Amniotic stem cell (primary cell): Measurements from ENCODE around the gene PREB.
A peak's percentile ranks its signal among the peaks of the same experiment; 100 is the strongest.

Source experiments
- DNase-seq: peaks from one replicate; lab custom pipeline; 2025; lab: John Stamatoyannopoulos, UW

The PREB gene

DNA sequence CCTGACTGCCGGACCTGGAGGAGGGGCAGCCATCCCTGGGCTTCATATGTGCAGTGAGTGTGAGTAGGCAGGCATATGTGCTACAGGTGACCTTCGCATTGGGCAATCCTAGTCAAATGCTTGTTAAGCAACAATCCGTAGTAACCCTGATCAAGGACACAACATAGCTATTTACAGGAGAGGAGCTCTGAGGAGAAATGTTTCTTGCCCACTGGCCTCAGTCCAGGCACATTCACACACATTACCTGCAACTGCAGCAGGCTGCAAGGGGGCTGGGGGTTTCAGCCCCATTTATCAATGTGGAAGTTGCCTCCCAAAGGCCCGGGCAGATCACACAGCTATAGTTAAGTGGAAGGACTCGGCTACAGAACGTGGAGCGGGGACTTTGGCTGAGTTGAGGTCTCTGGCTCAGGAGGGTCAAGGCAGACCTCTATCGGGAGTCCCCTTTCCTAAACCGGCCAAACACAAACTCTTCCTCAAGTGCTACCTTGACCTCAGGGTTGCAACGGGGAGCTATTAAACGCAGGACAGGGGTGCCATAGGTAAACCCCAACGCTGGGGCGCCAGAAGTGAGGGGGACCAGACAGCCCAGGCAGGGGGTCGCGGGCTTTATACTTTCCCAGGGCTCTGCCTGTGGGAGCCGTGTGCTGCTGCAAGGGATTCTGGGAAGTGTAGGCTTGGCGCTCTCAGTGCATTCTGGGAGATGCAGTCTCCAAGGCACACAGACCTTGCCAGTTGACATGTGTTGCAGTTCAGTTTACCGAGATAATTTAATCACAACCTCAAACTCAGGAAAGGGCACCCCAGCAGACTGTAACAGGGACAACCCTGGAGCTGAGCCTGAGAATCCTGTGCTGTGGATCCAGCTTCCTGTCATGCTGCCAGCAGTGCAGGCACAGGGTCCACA, 38.4 kb downstream of the PREB start:
- DNase-seq, result no peak

GRCh38 chr2:27095427-27095744, 39.0 kb downstream of the PREB start:
- DNase-seq, result no peak

GRCh38 chr2:27094353-27094984, 40.0 kb downstream of the PREB start:
- DNase-seq, result no peak

- DNase-seq, result no peak
Observed at GRCh38 chr2:27093430-27094352, 40.7 kb downstream of the PREB start.

DNA sequence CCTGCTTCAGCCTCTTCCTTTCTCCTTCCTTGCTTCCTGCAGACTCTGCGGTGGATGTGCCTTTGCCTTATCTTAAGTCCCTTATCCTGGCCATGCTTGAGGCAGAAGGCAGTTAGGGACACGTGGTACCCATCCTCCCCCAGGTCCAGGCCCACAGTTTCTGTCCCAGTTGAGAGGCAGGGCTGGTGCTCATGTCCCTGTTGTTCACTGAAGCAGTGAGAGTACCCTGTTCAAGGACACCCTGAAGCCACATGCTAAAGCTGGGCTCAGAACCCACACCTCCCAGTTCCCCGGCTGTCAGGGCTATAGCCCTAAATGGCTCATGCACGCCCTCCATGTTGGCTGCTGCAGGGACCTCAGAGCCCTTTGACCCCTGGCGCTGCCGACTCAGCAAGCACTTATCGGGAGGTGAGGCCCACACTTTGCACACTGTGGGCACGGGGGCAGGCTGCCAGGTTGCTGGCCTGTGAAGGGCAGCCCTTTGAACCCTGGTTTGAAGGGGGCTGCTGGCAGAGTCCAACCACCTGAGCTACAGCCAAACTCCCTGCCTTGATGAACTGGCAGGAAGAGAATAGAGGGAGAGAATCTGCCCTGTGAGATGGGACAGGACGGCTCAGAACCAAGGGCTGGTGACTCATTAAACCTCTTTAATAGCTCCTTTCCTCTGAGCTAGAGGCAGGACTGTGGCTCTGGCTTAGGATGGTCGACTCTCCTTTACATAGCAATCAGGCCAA, 41.6 kb downstream of the PREB start:
- no peak for DNase-seq

DNA sequence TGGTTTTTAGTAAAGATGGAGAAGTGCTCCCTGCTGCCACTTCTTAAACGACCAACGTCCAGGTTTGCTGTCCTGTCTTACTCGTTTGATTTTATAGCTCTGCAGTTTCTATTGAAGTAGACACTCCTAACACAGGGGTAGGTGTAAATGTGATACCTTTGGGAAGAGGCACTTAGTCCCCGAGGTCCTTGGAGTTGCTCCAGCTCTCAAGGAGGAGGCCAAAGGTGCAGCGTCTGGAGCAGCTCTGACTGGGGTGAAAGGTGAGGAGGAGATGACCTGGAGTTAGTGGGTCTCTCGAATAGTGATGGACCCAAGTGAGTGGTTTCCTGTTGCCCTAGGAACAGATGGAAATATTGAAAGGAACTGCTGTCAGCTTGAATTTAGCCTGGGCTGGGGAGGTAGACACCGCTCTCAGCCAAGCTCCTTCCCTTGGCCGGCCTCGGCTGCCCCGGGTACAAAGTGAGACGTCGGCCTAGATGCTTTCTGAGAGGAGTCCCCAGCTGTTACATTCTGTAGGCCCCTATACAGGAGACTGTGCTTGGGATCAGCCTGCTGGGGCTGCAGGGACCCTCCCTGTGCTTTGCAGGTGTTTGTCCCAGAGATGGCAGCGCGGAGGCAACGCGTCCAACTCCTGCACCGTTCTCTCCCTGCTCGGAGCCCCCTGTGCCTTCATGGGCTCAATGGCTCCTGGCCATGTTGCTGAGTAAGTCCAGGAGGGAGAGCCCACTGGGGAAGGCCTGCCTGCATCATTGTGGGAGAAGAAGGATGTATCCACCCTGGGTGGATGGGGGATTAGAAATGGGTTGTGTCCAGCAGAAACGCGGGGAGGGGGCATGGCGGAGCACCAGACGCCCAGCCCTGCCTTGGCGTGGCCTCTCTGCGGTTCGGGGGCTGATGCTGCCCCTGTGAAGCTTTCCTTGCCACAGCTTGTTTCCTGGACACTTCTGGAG, 42.4 kb downstream of the PREB start:
- no peak for DNase-seq

DNA sequence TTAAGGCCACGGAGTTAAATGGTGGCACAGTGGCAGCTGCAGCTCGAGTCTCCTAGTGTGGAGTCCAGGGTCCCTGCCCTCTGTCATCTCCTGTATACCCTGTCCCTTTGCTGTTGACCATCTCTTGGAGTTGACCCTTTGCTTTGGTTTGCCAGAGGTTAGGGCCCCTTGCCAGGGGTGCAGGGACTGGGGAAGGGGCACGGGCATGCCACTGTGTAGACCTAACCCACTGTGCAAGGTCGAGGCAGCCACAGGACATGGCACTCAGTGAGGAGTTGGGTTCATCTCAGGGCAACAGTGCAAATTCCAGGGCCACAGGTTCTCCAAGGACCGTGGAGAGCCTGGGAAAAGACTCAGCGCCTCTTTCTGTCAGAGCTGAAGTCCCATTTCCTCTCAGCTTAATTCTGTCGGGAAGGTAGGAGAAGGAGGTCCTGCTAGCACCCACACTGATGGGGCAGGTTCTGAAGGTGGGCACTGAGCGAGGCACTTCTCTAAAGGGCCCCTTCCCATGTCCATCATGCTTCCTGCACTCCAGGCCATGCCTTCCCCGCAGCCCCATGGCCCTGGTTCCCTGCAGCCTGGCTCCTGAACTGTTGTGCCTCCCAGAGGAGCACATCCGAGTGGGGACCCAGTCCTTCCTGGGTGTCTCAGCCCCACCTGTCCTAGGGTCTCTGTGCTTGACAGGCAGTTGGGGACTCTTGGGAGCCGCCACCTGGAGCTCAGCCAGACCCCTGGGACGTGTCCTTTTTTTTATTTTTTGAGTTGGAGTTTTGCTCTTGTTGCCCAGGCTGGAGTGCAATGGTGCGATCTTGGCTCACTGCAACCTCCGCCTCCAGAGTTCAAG, 45.1 kb downstream of the PREB start:
- no peak for DNase-seq

DNA sequence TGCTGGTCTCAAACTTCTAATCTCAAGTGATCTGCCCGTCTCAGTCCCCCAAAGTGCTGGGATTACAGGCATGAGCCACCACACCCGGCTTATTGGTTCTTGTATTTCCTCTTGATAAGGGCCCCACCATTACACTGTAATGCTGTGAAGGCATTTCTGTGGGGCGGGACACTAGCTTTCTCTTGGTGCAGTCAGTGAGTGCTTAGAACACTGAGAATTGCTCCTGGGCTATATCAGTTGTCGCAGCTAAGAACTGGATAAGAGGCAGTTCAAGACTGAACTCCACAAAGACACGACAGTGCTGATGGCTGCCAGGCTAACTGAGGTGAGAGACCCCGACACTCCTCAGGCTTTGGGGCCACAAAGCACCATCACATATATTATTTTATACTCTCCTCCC, 45.8 kb downstream of the PREB start:
- no peak for DNase-seq

DNA sequence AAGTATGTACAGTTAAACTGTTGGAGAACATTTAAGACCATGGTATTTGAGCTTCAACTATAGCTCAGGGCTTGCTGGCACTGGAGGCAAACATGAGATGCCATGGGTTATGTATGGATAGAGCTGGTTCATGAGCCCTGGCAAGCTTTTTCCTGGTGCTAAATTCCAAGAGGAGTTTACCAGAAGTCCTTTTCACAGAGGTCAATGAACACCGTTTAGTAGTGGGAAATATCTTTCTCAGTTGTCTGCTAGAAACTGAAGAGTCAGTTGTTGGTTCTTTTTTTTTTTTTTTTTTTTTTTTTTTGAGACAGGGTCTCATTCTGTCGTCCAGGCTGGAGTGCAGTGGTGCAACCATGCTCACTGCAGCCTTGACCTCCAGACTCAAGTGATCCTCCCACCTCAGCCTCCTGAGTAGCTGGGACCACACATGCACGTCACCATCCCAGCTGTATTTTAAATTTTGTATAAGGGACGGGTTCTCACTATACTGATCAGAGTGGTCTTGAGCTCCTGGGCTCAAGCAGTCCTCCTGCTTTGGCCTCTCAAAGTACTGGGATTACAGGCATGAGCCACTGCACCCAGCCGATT, 46.5 kb downstream of the PREB start:
- DNase-seq, result no peak

- no peak for DNase-seq
Observed at GRCh38 chr2:27086724-27087593, 47.5 kb downstream of the PREB start, which contains the start of gene KHK. Gene KHK, plus strand, starts transcription at chr2:27086772. Its CDS starts 488 bp downstream, at chr2:27087260.

DNA sequence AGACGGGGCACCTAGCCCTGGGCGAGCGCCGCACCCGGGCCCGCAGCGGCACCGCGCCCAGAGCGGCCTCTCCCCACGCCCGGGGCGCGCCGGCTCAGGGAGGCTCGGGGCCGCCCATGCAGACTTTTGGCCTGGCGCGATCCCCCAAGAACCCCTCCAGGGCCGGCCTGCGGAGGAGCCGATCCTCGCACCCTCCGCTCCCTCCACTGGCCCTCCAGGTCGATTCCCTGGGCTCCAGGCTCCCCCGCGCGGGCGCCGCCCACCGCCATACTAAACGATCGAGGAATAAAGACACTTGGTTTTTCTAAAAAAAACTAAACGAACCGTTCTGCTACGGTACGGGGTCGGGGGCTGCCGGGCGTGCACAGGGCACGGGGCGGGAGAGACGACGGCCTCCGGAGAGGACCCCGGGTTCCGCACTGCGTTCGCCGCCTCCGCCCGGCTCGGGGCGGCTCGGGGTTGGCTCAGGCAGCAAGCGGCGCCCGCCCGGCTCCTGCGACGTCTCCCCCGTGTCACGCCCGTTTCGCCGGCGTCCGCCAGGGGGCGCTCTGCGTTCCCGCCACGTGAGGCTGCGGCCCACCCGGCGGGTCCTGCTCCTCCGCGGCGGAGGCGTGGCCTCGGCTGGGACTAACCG, 48.2 kb downstream of the PREB start:
- peak; percentile 69 for DNase-seq

GRCh38 chr2:27085673-27086089, 48.8 kb downstream of the PREB start:
- DNase-seq, result no peak

DNA sequence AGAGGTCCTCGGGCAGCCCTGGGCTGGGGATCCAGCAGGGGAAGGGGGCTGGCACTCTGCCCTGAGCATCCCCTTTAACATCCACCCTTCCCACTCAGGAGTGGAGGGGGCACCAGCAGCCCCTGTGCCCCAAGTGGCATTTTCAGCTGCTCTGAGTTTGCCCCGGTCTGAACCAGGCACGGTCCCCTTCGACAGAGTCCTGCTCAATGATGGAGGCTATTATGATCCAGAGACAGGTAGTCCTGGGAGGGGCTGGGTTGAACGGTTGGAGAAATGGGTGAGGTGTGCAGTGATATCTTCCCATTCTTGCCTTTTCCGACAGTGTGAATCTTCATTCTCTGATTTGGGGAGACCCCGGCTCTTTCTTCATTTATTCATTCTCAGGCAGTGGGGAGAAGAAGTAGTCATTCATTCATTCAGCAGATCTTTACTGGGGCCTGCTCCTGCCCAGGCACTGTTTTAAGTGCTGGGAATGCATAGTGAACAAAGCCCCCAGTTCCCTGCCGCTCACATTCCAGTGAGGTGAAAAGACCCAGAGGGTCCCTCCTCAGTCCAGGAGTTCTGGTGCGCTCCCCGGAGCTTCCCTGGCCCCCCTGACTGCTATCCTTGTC, 49.3 kb downstream of the PREB start:
- no peak for DNase-seq

DNA sequence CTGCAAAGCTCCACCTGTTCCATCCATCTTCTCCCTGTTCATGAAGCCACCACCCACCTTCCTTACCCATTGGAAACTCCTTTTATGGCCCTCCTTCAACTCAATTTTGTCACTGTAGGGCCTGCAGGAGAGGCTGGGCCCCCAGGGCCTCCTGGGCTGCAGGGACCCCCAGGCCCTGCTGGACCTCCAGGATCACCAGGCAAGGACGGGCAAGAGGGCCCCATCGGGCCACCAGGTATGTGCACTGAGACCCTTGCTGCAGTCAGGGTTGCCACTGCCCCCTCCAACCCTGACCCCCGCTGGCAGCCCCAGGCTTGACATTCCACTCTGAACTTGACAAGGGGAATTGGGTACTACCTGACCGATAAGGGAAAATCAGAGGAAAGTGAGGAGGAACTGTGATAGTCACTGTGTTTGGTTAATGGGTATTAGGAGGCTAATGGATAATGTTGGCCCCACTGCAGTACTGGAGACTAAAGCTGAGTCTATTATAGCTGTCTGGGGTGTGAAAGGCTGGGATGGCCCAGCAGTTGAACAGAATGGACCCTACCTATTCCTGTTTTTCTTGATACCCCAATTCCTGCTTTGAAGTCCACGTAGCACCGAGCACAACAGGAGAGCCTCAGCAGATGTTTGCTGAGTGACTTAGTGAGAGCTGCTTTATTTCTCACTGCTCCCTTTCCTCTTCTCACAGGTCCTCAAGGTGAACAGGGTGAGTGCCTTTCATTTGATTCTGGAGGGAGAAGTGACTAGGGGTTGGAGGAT, 50.0 kb downstream of the PREB start:
- DNase-seq, result no peak

DNA sequence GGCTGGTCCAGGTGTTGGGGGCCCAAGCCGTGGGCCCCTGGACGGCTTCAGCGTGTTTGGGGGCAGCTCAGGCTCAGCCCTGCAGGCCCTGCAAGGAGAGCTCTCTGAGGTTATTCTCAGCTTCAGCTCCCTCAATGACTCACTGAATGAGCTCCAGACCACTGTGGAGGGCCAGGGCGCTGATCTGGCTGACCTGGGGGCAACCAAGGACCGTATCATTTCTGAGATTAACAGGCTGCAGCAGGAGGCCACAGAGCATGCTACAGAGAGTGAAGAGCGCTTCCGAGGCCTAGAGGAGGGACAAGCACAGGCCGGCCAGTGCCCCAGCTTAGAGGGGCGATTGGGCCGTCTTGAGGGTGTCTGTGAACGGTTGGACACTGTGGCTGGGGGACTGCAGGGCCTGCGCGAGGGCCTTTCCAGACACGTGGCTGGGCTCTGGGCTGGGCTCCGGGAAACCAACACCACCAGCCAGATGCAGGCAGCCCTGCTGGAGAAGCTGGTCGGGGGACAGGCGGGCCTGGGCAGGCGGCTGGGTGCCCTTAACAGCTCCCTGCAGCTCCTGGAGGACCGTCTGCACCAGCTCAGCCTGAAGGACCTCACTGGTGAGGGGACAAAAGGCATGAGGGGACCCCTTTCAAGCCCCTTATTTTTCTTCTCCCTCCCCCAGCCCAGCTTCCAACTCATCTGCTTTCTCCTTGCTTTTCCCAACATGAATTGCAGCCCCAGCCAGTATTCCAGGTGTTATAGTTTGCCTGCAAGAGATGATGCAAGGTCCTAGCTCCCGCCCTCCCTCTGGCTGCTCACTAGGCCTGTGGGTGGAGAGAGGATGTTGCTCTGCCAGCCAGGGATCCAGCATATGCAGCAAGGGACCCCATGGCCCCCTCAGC, 50.8 kb downstream of the PREB start:
- DNase-seq, result no peak
